Measurements from ENCODE around the gene CEP135. TPM values are rescaled to one million over a fixed set of nuclear protein-coding genes. Genes with fewer than 3 reads are reported as not detected.

Gene CEP135
- total RNA-seq, 4 donors from 2014 or later = 5.3 to 27.1 (median 8.4) TPM

GRCh38 chr4:56007154-56007553 lies 58.4 kb downstream of the CEP135 start:
- DNase-seq = no peak
- Histone ChIP-seq H3K27ac (no peak overlapping the region), H3K36me3 (no peaks in the 10 kb centered on the region), H3K4me1 (no peaks in the 10 kb centered on the region), H3K27me3 (no peaks in the 10 kb centered on the region), H3K9me3 (no peaks in the 10 kb centered on the region), H3K4me3 (no peak overlapping the region)
- intact Hi-C loops (cut with DNase I; ENCODE audit: low total_unique reads) = no loop called here
- no peak for TF ChIP-seq CTCF (IDR thresholded peaks at IDR 0.05)
- no peak for TF ChIP-seq POLR2A (IDR thresholded peaks at IDR 0.05)

- Histone ChIP-seq H3K9me3 (no peaks in the 10 kb centered on the region), H3K27me3 (no peaks in the 10 kb centered on the region), H3K27ac (no peak overlapping the region), H3K4me3 (no peak overlapping the region), H3K36me3 (no peaks in the 10 kb centered on the region), H3K4me1 (no peaks in the 10 kb centered on the region)
- TF ChIP-seq POLR2A (IDR thresholded peaks at IDR 0.05) (no peak), CTCF (IDR thresholded peaks at IDR 0.05) (no peak)
- no peak for DNase-seq
- intact Hi-C loops (cut with DNase I; ENCODE audit: low total_unique reads) = no loop called here
These were observed 59.5 kb downstream of the CEP135 start for GRCh38 chr4:56008206-56008605.

GRCh38 chr4:56026596-56026995 lies 77.9 kb downstream of the CEP135 start:
- Histone ChIP-seq H3K27me3 (no peaks in the 10 kb centered on the region), H3K4me1 (no peaks in the 10 kb centered on the region), H3K4me3 (no peak overlapping the region), H3K27ac (no peak overlapping the region), H3K9me3 (no peaks in the 10 kb centered on the region), H3K36me3 (no peaks in the 10 kb centered on the region)
- TF ChIP-seq POLR2A (IDR thresholded peaks at IDR 0.05) = no peak
- TF ChIP-seq CTCF (IDR thresholded peaks at IDR 0.05) = no peak
- DNase-seq = no peak
- intact Hi-C loops (cut with DNase I; ENCODE audit: low total_unique reads) = no loop called here

- no peaks in the 10 kb centered on the region for H3K36me3 ChIP-seq
- no peaks in the 10 kb centered on the region for H3K27me3 ChIP-seq
- H3K4me3 ChIP-seq = no peak overlapping the region
- intact Hi-C loops (cut with DNase I; ENCODE audit: low total_unique reads) = no loop called here
- TF ChIP-seq POLR2A (IDR thresholded peaks at IDR 0.05) = no peak
- no peak for TF ChIP-seq CTCF (IDR thresholded peaks at IDR 0.05)
- H3K4me1 ChIP-seq = no peaks in the 10 kb centered on the region
- DNase-seq = no peak
- no peaks in the 10 kb centered on the region for H3K9me3 ChIP-seq
- no peak overlapping the region for H3K27ac ChIP-seq
These were observed 79.4 kb downstream of the CEP135 start for GRCh38 chr4:56028165-56028564.

GRCh38 chr4:56038487-56039162 lies 89.9 kb downstream of the CEP135 start:
- no peaks in the 10 kb centered on the region for H3K9me3 ChIP-seq
- no peak overlapping the region for H3K4me3 ChIP-seq
- H3K27ac ChIP-seq = no peak overlapping the region
- no peaks in the 10 kb centered on the region for H3K4me1 ChIP-seq
- TF ChIP-seq POLR2A (IDR thresholded peaks at IDR 0.05) (no peak), CTCF (IDR thresholded peaks at IDR 0.05) (no peak)
- H3K36me3 ChIP-seq = no peaks in the 10 kb centered on the region
- H3K27me3 ChIP-seq = no peaks in the 10 kb centered on the region
- intact Hi-C loops (cut with DNase I; ENCODE audit: low total_unique reads) = no loop called here
- DNase-seq = no peak

Measured in uterus (tissue), 4 donors.